Measurements from ENCODE around the gene HYAL3.
A peak's percentile ranks its signal among the peaks of the same experiment; 100 is the strongest.
"Not testable (repeated sequence)": the region's sequence is repeated elsewhere in the genome, so short reads cannot be mapped to it uniquely, and the experiment has no call there.

HYAL3 gene

DNA sequence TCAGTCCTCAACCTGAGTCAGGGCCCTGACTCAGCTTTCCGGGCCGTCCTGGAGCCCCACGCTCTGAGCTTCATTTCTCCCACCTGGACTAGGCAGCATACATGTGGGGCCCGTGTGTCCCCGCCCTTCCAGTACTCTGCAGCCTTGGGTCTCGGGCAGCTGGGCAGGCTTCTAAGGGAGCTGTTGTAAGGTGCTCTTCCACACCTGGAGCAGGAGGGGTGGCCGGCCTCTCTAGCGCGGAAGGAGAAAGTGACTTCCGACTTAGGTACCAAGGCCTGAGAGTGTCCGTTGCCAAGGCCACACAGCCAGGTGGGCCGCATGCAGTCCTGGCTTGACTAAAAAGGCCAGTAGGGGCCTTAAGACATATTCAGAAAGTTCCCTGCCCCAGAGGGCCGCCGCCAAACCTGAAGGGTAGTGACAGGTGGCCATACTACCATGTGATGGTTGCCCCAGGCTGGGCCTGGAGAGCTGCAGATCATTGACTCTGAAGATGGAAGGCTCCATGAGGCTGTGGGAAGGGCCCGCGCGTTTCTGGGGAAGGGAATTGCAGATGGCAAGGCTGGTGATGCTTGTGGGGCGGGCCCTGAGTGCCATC, 39.7 kb downstream of the HYAL3 start:
- DNase-seq (ENCODE audit: low spot score) = no peak
- no peak for FAIRE-seq

DNA sequence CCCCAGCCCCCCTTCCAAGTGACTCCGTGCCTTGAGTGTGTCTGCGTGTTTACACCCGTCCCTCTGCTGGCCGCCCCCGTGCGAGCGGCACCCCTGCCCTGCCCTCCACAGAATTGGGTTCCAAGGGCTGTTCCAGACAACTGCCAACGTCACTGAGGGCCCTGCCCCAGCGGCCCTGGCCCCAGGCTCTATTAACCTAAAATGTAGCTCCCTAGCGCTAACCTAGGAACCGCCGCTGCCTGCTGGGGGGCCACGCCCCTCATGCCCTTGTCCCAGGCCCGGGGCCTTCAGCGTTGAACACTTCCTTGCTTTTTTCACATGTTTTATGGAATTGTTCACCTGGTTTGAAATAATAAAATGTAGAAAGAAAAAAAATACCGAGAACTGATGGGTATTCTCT, 40.2 kb downstream of the HYAL3 start:
- FAIRE-seq (no peak), DNase-seq (ENCODE audit: low spot score) (no peak)

DNA sequence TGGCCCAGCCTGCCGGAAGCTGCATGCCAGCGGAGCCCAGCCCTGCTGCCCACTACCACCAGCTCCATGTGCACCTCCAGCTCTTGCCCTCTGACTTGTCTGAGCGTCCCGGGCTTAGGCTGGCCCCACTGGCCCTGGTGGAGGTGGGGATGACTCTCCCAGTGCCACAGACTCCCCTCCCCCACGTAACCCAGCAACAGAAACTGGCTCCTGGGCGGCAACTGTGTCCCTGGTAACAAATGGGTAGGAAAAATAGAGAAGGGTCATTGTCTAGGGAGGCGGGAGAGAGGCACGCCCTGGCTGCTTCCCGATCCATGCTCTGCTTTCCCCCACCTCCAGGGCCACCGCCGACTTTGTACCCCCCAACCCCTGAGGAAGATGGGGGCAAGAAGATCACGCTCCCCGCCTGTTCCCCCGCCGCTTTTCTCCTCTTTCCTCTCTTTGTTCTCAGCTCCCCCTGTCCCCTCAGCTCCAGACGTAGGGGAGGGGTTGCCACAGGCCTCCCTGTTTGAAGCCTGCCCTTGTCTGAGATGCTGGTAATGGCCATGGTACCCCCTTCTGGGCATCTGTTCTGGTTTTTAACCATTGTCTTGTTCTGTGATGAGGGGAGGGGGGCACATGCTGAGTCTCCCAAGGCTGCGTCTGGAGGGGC, 41.0 kb downstream of the HYAL3 start:
- FAIRE-seq (no peak), DNase-seq (ENCODE audit: low spot score) (no peak)

DNA sequence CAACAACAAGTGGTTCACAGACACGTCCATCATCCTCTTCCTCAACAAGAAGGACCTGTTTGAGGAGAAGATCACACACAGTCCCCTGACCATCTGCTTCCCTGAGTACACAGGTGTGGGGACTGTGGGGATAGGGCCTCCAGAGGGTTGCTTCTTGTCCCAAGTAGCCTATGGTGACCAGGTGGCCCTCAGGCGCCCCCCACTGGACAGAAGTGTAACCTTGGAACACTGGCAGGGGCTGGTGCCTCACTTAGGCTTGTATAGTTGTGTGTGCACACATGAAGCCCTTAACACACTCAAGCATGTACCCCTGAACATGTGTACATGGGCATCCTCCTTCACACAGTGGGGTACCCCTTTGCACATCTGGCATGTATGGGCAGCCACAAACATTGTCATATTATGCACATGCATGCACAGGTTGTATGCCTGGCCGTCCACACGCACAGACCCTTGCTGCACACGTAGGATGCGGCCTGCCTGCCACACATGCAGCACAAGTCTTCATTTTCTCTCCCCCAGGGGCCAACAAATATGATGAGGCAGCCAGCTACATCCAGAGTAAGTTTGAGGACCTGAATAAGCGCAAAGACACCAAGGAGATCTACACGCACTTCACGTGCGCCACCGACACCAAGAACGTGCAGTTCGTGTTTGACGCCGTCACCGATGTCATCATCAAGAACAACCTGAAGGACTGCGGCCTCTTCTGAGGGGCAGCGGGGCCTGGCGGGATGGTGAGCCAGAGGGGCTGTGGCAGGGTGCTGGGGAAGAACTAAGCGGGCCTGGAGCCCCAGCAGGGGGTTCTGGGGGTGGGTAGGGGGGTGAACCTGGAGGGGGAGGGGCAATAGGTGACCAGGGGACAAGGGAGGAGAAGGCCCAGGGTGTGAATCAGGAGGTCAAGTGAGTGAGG, 42.0 kb downstream of the HYAL3 start:
- no peak for DNase-seq (ENCODE audit: low spot score)

DNA sequence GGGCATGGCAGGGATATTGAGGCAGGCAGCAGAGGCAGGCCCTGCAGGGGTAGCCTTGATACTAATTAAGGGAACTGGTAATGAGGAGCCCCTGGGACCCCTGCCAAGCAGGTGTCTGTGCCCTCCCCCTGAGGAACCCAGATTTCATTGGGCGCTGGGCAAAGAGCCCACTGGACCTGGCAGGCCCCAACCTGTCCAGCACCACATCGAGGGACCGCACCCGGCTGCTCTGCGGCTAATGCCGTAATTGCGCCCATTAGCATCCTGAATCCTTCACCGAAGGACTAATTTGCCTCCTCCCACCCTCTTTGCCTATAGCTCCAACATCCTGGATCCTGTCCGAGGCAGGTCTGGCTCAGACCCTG, 44.0 kb downstream of the HYAL3 start:
- FAIRE-seq = no peak
- DNase-seq (ENCODE audit: low spot score) = no peak

More for the DNA sequence above, 42.0 kb downstream of the HYAL3 start:
- peak; percentile 92 for FAIRE-seq

DNA sequence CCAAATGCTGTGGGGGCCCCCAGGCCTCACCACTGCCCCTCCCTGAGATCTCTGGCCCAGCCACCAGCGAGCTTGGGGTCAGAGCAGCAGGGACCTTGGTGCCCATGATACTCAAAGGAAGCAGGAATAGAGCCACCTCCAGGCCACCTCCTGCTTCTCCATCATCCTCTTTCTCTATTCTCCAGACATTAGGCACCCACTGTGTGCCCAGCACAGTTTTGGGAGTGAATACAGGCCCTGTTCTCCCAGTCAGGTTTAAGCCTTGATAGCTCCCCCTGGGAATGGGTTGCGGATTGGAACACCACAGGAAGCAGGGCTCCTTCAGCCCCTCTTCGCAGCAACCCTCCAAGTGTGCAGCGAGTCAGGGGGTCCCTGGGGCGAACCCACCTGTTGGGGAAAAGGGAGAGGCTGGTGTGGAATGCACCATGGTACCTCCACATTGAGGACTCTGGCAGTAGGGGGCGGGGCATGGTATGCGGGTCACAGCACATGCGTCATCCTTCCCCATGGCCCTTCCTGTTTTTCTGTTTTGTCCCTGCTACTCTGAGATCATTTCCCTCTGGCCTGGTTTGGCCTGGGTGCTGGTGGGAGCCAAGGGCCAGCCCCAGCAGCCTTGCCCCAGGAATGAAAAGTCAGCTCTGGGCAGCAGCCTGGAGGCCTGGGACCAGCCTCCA, 44.5 kb downstream of the HYAL3 start:
- DNase-seq (ENCODE audit: low spot score) = no peak
- FAIRE-seq = no peak

DNA sequence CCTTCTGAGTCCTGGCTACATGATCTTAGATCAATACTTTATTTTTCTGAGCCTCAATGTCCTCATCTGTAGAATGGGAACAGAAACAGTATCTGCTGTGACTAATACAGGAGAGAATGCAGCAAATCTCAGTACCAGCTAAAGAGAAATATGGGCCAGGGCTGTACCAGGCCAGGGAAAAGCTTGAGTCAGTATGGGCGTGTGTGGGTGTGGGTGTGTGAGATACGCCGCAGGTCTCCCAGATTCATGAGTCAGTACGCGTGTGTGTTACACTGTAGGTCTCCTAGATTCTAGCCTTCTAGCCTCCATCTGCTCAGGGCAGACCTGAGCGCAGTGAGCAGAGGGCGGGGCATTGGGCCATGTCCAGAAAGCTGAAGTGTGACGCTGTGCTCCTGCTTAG, 48.0 kb downstream of the HYAL3 start:
- peak; percentile 58 for FAIRE-seq
- peak; percentile 52 for DNase-seq (ENCODE audit: low spot score)

DNA sequence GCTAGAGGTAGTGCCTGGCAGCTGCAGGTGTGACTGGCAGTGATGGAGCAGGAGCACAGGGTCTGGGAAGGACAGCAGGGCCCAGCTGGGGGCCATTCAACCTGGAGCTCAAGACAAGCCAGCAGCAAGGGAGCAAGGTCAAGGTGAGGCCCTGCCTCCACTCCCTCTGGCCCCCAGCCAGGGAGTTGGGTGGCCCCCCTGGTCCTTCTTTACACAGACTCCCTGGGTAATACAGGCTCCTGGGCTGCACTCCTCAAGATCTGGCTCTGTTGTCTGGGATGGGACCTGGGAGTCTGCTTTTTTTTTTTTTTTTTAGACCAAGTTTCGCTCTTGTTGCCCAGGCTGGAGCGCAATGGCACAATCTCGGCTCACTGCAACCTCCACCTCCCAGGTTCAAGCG, 48.7 kb downstream of the HYAL3 start:
- DNase-seq (ENCODE audit: low spot score) (no peak), FAIRE-seq (no peak)

DNA sequence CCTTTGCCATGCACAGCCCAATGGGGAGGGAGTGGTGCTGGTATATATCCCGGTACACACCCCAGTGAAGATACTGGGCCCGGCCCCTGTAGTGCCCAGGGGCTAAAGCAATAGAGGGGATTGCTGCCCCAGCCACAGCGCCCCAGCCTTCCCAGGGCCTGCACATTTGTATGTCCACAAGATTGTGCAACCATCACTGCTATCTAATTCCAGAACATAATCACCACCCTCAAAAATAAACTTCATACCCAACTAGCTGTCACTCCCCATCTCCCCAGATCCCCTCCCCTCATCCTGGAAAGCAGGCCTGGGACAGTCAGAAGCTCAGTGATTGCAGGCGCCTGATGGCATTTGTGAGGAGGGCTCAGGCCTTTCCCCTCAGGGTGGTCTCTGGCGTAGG, 49.7 kb downstream of the HYAL3 start:
- no peak for FAIRE-seq
- no peak for DNase-seq (ENCODE audit: low spot score)

DNA sequence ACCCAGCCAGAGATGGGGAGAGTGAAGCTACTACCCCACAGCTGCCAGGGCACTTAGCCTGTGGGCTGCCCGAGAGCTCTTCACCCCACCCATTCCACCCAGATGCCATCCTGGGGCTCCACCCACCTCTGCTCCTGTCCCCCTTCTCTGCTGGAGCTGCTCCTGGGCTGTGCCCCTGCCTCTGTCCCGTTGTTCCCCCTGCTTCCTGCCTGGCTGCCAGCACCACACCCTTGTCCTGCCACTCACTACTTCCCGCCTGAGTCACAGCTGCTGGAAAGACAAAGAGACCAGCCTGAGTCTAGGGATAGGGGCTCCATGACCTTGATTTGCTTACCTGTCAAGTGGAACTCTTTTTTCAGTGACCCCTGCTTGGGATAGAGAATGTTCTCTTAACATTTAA, 50.8 kb downstream of the HYAL3 start:
- DNase-seq (ENCODE audit: low spot score) (no peak), FAIRE-seq (no peak)

DNA sequence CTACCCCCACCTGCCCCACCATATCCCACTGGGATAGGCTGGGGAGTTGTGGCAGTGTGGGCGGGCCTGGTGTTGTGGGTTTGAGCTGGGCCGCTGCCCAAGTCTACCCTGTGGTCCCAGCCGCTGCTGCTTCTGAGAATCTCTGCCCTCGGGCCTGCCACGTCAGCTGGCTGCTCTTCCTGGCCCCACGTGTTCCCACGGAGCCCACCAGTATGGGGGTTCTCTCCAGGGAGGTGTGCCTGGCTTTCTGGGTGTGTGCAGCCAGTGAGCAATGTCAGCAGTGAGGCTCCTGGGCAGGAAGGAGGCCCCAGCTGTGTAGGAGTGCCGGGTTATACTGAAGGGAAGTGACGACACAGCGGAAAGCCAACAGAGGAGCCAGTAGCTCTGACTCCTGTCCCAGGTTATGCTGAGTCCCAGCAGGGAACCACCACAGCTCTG, 52.7 kb downstream of the HYAL3 start:
- DNase-seq (ENCODE audit: low spot score) (no peak), FAIRE-seq (no peak)

DNA sequence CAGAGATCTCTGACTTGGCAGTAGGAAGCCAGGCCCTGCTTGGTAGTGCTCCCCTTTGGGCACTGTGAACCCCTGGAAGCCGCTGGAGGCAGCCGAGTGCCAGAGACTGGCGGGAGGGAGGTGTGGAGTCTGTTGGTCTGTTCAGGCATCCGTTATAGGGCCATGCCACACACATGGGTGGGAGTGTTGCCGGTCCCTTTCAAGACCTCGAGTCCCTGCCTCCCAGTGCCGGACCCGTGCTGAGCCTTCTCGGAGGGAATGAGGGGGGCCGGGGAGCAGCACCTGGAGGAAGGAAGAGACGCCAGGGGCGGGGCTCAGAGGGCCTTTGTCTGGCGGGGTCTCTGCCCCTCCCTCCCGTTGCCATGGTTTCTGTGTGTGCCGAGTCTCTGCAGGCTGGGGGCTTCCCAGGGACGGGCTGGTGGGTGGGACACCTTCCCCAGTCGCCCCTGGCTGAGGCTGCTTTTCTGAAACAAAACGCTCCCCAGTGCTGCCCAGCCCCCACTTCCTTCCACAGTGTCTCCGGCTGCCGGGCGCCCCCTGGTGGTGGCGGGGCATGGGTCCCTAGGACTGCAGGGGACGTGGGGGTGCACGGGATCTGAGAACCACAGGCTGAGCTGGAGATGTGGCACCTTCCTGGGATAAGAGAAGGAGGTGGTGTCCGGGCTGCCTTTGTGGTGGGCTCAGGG, 53.2 kb downstream of the HYAL3 start:
- FAIRE-seq (no peak), DNase-seq (ENCODE audit: low spot score) (peak; percentile 82)

DNA sequence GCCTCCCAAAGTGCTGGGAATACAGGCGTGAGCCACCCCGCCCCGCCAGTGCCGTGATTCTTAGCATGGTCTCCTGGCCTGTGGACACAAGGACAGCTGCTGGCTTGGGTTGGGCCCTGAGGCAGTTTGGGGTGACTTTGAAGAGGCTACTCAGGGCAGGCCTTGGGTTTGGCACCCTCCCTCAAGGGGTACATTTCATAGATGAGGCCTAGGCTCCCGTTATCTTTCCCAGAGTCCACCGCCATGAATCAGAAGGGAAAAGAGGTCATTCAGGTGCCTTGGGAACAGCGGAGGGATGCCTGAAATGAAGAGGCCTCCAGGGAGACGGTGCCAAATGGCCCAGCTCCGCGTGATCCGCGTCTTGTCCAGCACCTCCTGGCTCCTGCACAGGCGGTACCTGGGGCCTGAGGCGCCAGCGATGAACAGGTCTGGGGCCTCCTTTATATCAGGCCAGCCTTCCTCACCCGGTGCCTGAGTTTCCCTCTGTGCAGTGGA, 53.9 kb downstream of the HYAL3 start:
- no peak for FAIRE-seq

DNA sequence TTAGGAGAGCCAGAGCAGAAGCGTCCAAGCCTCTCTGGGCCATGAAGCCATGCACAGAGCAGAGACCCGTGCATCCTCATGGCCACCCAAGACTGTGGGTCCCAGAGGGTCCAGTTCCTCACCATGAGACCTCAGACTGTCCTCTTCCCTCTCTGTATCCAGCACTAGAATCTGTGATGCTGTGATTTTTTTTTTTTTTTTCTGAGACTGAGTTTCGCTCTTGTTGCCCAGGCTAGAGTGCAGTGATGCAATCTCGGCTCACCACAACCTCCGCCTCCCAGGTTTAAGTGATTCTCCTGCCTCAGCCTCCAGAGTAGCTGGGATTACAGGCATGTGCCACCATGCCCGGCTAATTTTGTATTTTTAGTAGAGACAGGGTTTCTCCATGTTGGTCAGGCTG, 54.4 kb downstream of the HYAL3 start:
- FAIRE-seq; DNase-seq (ENCODE audit: low spot score): not testable (repeated sequence)

More for the DNA sequence above, 53.9 kb downstream of the HYAL3 start:
- DNase-seq (ENCODE audit: low spot score) = no peak

DNA sequence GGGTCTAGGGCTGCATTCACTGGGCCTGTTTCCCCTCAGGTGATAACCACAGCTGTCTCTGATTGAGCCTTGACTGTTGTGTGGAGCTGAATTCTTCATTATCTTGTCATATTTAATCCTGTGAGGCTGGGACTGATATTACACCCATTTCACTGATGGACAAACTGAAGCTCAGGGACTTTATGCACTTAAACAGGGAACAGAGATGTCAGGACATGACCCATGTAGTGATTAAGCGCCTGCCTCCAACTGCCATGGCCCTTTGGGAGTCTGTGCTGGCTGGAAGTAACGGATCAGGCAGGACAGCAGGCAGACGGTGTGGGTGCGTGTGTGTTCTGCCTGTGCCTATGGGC, 55.7 kb downstream of the HYAL3 start:
- no peak for DNase-seq (ENCODE audit: low spot score)
- no peak for FAIRE-seq

DNA sequence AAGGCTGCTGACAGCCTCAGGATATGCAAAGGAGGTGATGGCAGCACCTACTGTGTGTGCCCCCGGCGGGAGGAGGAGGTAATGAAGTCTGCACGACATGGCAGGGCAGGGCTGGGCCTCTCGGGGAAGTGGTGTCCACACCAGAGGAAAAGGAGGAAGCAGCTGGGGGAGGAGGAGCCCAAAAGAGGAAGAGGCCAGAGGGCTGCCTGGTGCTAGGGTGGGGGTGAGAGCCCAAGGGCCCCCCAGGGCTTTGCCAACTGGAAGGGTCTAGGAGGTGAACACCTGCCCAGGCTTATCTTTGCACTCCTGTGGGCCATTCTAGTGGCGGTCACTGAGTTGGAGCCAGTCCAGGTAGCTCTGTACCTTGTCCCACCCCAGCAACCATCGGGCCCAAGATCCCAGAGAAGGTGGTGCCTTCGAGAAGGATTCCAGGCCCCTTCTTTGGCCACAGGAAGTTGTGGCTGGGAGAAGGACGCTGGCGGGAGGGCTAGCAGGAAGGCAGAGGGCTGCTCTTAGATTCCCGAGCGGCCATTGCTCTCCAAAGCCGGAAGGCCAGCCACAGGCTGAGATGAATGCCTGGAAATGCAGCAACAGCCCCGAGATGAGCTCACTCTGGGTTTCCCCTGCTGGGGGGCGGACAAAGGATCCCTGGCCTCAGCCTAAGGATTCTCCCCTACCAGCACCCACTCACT, 56.2 kb downstream of the HYAL3 start:
- FAIRE-seq = no peak
- no peak for DNase-seq (ENCODE audit: low spot score)

All from urothelium cell line (cell line).